ENCODE measurements around the gene PRELP. TPM values are rescaled to one million over a fixed set of nuclear protein-coding genes. Genes with fewer than 3 reads are reported as not detected.

PRELP gene
- total and polyA plus RNA-seq, 5 donors: 43.9 to 109 (median 61.9) TPM

DNA sequence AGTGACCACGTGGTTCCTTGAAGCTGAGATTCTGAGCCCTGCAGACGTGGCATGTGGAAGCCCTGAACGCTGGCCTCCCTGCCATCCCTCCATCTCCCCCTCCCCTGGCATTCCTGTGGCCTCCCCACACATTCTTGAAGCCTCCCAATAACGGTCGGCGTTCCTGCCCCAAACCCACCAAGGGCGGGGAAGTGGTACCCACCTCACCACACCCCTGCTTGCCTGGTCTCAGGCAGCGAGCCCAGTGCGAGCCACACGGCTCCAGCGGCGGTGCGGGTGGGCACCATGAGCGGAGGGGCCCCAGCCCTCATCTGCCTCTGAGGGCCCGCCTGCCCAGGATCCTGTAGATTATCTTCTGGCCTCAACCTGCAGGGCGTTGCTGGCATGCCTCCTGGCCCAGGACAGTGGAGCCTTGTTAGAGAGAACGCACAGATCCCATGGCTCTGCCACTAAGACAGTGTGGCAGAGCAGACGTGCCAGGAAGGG lies 20.6 kb upstream of the PRELP start:
- intact Hi-C loops (cut with DNase I): no loop called here
- H3K9me3 ChIP-seq (ENCODE audit: control insufficient read depth, low read length): no peaks in the 10 kb centered on the region
- no peaks in the 10 kb centered on the region for H3K27me3 ChIP-seq (ENCODE audit: control insufficient read depth, insufficient read depth)
- no peak overlapping the region for H3K4me3 ChIP-seq (ENCODE audit: low read length)
- no peak overlapping the region for H3K27ac ChIP-seq (ENCODE audit: low read length)
- peak; percentile 12 to 38 for ATAC-seq
- WGBS: 90% methylated on average over 18 of the region's 18 CpGs
- peak in 1 of 3 donors; percentile 43 for DNase-seq
- H3K4me1 ChIP-seq (ENCODE audit: control insufficient read depth, insufficient read depth, low read length): no peaks in the 10 kb centered on the region

DNA sequence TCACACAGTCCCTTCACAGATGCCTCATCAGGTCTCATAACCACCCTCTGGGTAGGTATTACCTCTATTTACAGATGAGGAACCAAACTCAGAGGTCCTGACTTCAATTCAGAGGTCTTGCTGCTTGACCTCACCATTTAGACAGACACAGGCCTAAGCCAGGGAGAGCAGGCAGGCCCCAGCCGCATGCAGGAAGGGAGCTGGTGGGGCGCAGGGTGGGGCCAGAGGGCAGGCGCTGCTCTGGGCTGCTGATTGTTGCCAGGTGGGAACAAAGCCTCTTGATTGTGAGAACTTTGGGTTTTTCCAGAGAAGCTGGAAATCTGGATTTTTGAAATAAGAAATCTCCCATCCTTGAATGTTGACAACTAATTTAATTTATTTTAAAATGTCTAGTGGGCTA lies 19.9 kb upstream of the PRELP start:
- no peaks in the 10 kb centered on the region for H3K27me3 ChIP-seq (ENCODE audit: control insufficient read depth, insufficient read depth)
- H3K27ac ChIP-seq (ENCODE audit: low read length): no peak overlapping the region
- H3K4me3 ChIP-seq (ENCODE audit: low read length): no peak overlapping the region
- H3K9me3 ChIP-seq (ENCODE audit: control insufficient read depth, low read length): no peaks in the 10 kb centered on the region
- WGBS: 85% methylated on average over 3 of the region's 3 CpGs
- DNase-seq: peak in 2 of 3 donors; percentile 49 to 63
- H3K4me1 ChIP-seq (ENCODE audit: control insufficient read depth, insufficient read depth, low read length): no peaks in the 10 kb centered on the region
- intact Hi-C loops (cut with DNase I): no loop called here
- ATAC-seq: peak in 1 of 2 donors; percentile 66

DNA sequence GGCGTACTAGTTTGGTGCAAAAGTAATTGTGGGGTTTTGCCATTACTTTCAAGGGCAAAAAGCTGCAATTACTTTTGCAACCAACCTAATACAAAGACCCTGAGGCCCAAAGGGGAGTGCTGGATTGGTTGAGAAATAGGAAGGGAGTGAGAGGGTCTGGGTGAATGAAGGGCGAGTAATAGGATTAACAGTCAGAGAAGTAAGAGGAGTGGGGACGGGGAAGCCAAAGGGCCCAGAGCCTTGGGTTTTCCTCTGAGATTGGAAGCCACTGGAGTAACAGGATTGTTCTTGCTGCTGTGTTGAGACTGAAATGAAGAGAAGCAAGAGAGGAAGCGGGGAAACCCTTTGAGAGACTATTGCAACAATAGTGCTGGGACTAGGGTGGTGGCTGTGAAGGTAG lies 19.0 kb upstream of the PRELP start:
- WGBS: 87% methylated on average over 4 of the region's 4 CpGs
- H3K4me1 ChIP-seq (ENCODE audit: control insufficient read depth, insufficient read depth, low read length): no peaks in the 10 kb centered on the region
- ATAC-seq (no peak), DNase-seq (no peak)
- no peak overlapping the region for H3K27ac ChIP-seq (ENCODE audit: low read length)
- H3K27me3 ChIP-seq (ENCODE audit: control insufficient read depth, insufficient read depth): no peaks in the 10 kb centered on the region
- H3K9me3 ChIP-seq (ENCODE audit: control insufficient read depth, low read length): no peaks in the 10 kb centered on the region
- H3K4me3 ChIP-seq (ENCODE audit: low read length): no peak overlapping the region
- intact Hi-C loops (cut with DNase I): no loop called here

DNA sequence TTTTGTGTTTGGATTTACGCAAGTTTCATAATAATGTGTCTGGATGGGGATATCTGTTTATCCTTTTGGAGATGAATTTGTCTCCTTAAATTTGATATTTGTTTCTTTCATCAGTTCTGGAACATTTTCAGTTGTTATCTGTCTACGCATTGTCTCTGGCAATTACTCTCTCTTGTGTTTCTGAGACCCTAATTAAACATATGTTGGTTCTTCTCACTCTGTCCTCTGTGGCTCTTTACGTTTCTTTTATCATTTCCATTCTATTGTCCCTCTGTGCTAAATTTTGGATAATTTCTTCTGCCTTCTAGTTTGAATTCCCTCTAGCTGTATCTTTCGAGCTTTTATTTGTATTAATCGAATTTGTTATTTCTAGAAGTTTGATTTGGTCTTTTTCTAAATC lies 17.5 kb upstream of the PRELP start:
- Histone ChIP-seq H3K27me3 (ENCODE audit: control insufficient read depth, insufficient read depth) (no peaks in the 10 kb centered on the region), H3K27ac (ENCODE audit: low read length) (no peak overlapping the region), H3K4me1 (ENCODE audit: control insufficient read depth, insufficient read depth, low read length) (no peaks in the 10 kb centered on the region), H3K9me3 (ENCODE audit: control insufficient read depth, low read length) (no peaks in the 10 kb centered on the region), H3K4me3 (ENCODE audit: low read length) (no peak overlapping the region)
- intact Hi-C loops (cut with DNase I): no loop called here
- ATAC-seq: no peak
- WGBS: 92% methylated on average over 5 of the region's 5 CpGs
- DNase-seq: no peak

DNA sequence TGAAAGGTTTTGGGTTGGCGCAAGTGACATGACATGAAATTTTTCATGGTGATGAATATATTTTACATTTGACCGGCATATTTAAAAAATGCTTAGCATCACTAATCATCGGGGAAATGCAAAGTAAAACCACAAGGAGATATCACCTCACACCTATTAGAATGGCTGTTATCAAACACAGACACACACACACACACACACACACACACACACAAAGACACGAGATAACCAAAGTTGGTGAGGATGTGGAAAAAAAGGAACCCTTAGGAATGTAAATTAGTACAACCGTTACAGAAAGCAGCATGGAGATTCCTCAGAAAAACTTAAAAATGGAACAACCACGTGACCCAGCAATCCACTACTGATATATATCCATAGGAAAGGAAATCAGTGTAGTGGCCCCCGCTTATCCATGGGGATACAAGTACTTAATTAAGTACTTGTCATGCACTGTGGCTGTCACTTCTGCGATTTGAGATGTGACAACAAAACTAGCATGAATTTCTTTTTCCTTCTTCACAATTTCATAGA lies 15.9 kb upstream of the PRELP start:
- Histone ChIP-seq H3K27ac (ENCODE audit: low read length) (no peak overlapping the region), H3K4me3 (ENCODE audit: low read length) (no peak overlapping the region), H3K9me3 (ENCODE audit: control insufficient read depth, low read length) (no peaks in the 10 kb centered on the region), H3K4me1 (ENCODE audit: control insufficient read depth, insufficient read depth, low read length) (peaks cover 3% of the 10 kb centered on the region), H3K27me3 (ENCODE audit: control insufficient read depth, insufficient read depth) (no peaks in the 10 kb centered on the region)
- ATAC-seq (no peak), DNase-seq (no peak)
- 58% methylated on average over 8 of the region's 8 CpGs for WGBS
- intact Hi-C loops (cut with DNase I): no loop called here

DNA sequence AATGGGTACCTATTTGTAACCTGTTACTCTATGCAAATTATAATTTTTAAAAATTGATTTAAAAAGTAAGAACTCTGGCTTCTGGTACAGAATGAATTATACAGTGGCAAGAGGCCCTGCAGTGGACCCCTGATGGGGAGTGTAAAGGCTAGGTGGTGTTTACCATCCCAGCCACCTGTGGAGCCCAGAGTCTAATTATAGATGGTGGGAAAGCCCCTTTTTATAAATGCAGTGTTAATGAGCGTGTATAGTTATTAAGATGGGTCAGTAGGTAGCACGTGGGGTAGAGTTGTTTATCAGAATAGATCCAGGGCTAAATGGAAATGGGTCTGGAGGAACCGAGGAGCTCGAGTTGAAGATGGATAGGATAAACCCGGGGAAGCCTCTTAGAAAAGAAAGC lies 13.9 kb upstream of the PRELP start:
- WGBS: 76% methylated on average over 5 of the region's 5 CpGs
- intact Hi-C loops (cut with DNase I): no loop called here

DNA sequence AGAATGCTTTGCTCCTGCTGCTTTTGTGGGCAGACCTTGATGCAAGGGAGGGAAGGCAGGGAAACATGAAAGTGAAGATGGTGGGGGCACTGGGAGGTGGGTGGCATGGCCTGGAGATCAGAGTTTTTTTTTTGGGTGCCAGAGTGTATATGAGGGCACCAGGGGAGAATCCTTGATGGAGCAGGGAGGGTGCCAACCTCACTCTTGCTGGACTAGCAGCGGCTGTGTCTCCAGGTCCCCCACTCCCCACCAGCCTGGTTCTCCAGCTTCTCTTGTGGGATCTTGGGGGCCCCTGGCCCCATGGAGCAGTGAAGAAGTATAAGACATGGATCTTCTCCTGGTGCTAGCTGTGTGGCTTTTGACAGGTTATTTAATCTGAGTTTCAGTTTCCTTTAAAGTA lies 13.5 kb upstream of the PRELP start:
- Histone ChIP-seq H3K9me3 (ENCODE audit: control insufficient read depth, low read length) (no peaks in the 10 kb centered on the region), H3K27ac (ENCODE audit: low read length) (no peak overlapping the region), H3K27me3 (ENCODE audit: control insufficient read depth, insufficient read depth) (no peaks in the 10 kb centered on the region), H3K4me3 (ENCODE audit: low read length) (no peak overlapping the region), H3K4me1 (ENCODE audit: control insufficient read depth, insufficient read depth, low read length) (peaks cover 17% of the 10 kb centered on the region)
- DNase-seq: peak in 1 of 3 donors; percentile 24
- intact Hi-C loops (cut with DNase I): no loop called here
- ATAC-seq: no peak
- 100% methylated on average over 1 of the region's 1 CpG for WGBS

More for the DNA sequence above, 13.9 kb upstream of the PRELP start:
- Histone ChIP-seq H3K4me1 (ENCODE audit: control insufficient read depth, insufficient read depth, low read length) (peaks cover 16% of the 10 kb centered on the region), H3K4me3 (ENCODE audit: low read length) (no peak overlapping the region), H3K27me3 (ENCODE audit: control insufficient read depth, insufficient read depth) (no peaks in the 10 kb centered on the region), H3K9me3 (ENCODE audit: control insufficient read depth, low read length) (no peaks in the 10 kb centered on the region), H3K27ac (ENCODE audit: low read length) (no peak overlapping the region)
- no peak for ATAC-seq
- no peak for DNase-seq

DNA sequence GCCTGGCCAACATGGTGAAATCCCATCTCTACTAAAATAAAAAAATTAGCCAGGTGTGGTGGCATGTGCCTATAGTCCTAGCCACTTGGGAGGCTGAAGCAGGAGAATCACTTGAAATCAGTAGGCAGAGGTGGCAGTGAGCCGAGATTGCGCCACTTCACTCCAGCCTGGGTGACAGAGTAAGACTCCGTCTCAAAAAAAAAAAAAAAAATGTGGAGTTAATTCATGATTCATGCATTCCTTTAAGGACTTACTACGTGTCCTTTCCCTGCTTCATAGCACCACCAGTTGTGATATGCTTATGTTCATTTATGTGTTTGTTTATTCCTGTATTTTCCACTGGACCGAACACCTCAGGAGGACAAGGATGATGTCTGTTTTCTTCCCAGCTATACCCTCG lies 12.7 kb upstream of the PRELP start:
- DNase-seq (peak; percentile 28 to 63 (median 60)), ATAC-seq (no peak)
- H3K4me3 ChIP-seq (ENCODE audit: low read length): no peak overlapping the region
- peaks cover 17% of the 10 kb centered on the region for H3K4me1 ChIP-seq (ENCODE audit: control insufficient read depth, insufficient read depth, low read length)
- 71% methylated on average over 6 of the region's 6 CpGs for WGBS
- peak overlapping the region; percentile 60 for H3K27ac ChIP-seq (ENCODE audit: low read length)
- no peaks in the 10 kb centered on the region for H3K9me3 ChIP-seq (ENCODE audit: control insufficient read depth, low read length)
- no peaks in the 10 kb centered on the region for H3K27me3 ChIP-seq (ENCODE audit: control insufficient read depth, insufficient read depth)
- intact Hi-C loops (cut with DNase I): no loop called here

DNA sequence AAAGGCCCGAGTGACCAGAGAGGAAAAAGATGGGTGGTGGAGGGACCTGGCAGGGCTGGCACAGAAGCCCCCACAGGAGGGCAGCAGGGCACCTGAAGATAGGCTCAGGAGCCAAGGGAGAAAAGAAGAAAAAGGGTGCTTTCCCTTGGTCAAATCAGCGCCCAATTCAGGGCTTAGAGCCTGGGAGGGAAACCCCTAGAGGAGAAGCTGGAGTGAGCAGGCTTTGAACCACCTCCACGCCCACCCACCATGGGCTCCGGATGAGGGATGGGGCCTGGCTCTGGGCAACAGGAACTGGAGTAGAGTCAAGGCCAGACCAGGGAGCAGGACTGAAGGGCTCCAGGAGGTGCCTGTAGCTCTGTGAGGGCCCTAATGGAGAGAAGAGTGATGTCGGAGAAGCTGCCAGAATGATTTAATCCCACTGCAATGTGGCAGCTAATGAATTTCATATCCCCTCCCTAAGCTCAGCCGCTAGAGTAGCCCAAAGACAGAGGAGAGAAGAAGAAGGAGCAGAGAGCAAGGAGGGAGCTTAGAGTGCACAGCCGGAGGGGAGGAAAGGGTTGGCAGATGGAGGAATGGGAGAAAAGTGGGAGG lies 12.0 kb upstream of the PRELP start:
- 57% methylated on average over 7 of the region's 7 CpGs for WGBS
- no peaks in the 10 kb centered on the region for H3K27me3 ChIP-seq (ENCODE audit: control insufficient read depth, insufficient read depth)
- intact Hi-C loops (cut with DNase I): no loop called here
- peaks cover 17% of the 10 kb centered on the region for H3K4me1 ChIP-seq (ENCODE audit: control insufficient read depth, insufficient read depth, low read length)
- H3K27ac ChIP-seq (ENCODE audit: low read length): peak overlapping the region; percentile 63
- no peaks in the 10 kb centered on the region for H3K9me3 ChIP-seq (ENCODE audit: control insufficient read depth, low read length)
- DNase-seq (peak in 2 of 3 donors; percentile 60 to 62), ATAC-seq (peak; percentile 31 to 36)
- H3K4me3 ChIP-seq (ENCODE audit: low read length): no peak overlapping the region

DNA sequence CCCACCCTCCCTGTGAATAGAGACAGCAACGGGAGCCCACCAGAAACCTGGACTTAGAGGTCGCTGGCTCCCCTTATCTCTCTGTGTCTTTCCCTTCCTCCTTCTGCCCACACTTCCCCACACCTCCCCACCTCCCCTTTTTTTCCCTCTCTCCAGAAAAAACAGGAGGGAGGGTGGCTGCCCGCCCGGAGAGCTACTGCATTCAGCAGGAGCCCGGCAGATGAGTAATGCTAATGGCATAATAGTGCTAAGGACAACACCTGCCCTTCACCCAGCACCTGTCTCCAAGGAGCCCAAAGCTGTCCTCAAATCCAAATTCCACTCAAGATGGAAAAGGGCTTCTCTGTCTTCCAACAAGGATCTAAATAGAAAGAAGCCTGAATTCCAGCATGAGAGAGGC lies 11.4 kb upstream of the PRELP start:
- Histone ChIP-seq H3K4me1 (ENCODE audit: control insufficient read depth, insufficient read depth, low read length) (peaks cover 17% of the 10 kb centered on the region), H3K27me3 (ENCODE audit: control insufficient read depth, insufficient read depth) (no peaks in the 10 kb centered on the region), H3K27ac (ENCODE audit: low read length) (peak overlapping the region; percentile 63), H3K9me3 (ENCODE audit: control insufficient read depth, low read length) (no peaks in the 10 kb centered on the region), H3K4me3 (ENCODE audit: low read length) (no peak overlapping the region)
- peak; percentile 34 to 80 (median 40) for DNase-seq
- no peak for ATAC-seq
- intact Hi-C loops (cut with DNase I): no loop called here
- WGBS: 56% methylated on average over 5 of the region's 5 CpGs

DNA sequence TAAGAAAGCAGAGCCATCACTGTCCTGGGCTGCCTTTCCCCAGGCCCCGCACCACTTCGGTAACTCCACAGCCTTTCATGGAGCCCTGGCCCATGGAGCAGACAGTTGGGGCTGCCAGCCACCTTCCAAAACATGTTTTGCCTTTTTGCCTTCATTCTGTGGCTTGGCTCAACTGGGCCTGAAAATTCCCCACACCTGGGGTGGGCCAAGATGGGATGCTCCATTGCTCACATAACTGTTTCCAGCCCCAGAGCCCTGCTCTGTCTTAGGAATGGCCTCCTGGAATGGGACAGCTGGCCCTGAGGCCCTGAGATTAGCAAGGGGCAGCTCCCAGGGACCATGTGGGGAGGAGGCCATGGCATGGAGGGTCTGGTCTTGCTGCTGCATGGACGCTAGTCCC lies 10.9 kb upstream of the PRELP start:
- peaks cover 17% of the 10 kb centered on the region for H3K4me1 ChIP-seq (ENCODE audit: control insufficient read depth, insufficient read depth, low read length)
- no peaks in the 10 kb centered on the region for H3K9me3 ChIP-seq (ENCODE audit: control insufficient read depth, low read length)
- H3K27ac ChIP-seq (ENCODE audit: low read length): peak overlapping the region; percentile 63
- intact Hi-C loops (cut with DNase I): no loop called here
- H3K27me3 ChIP-seq (ENCODE audit: control insufficient read depth, insufficient read depth): no peaks in the 10 kb centered on the region
- 91% methylated on average over 3 of the region's 3 CpGs for WGBS
- no peak overlapping the region for H3K4me3 ChIP-seq (ENCODE audit: low read length)
- ATAC-seq (no peak), DNase-seq (peak in 2 of 3 donors; percentile 21 to 34)

All from right cardiac atrium (tissue), 5 donors.